GM20000 (cell line): ENCODE data around the gene TXNRD3.

Experiments
- DNase-seq: peaks from one replicate; pipeline ENCODE4 v3.0.0; 2012; ENCODE audit warnings: low spot score
- TF ChIP-seq, protein P1 (sequence below): IDR thresholded peaks from 2 replicates; pipeline ENCODE4 v1.5.1; 2012; ENCODE audit warnings: mild to moderate bottlenecking, control low read depth; ENCODE audit errors: extremely low read depth, missing control alignments

The TXNRD3 gene

DNA sequence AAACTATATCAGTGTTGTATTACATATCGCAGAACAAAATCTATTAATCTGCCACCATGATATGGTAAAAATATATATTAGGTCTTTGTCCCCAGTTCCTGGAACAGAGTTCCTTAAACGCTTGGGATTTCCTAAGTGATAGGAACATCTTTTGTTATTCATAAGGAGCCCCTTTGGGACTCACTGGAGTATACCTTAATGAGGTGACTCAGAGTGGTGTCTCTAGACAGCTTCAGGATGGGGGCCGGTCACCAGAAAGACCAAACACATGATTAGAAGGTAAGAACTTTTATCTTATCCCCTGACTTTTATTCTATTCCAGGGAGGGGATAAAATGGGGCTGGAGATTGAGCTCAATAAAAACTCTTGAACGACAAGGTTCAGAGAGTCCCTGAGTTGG is 36.8 kb upstream of the TXNRD3 start:
- DNase-seq = no peak
- TF ChIP-seq, protein P1, sequence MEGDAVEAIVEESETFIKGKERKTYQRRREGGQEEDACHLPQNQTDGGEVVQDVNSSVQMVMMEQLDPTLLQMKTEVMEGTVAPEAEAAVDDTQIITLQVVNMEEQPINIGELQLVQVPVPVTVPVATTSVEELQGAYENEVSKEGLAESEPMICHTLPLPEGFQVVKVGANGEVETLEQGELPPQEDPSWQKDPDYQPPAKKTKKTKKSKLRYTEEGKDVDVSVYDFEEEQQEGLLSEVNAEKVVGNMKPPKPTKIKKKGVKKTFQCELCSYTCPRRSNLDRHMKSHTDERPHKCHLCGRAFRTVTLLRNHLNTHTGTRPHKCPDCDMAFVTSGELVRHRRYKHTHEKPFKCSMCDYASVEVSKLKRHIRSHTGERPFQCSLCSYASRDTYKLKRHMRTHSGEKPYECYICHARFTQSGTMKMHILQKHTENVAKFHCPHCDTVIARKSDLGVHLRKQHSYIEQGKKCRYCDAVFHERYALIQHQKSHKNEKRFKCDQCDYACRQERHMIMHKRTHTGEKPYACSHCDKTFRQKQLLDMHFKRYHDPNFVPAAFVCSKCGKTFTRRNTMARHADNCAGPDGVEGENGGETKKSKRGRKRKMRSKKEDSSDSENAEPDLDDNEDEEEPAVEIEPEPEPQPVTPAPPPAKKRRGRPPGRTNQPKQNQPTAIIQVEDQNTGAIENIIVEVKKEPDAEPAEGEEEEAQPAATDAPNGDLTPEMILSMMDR = no peak

DNA sequence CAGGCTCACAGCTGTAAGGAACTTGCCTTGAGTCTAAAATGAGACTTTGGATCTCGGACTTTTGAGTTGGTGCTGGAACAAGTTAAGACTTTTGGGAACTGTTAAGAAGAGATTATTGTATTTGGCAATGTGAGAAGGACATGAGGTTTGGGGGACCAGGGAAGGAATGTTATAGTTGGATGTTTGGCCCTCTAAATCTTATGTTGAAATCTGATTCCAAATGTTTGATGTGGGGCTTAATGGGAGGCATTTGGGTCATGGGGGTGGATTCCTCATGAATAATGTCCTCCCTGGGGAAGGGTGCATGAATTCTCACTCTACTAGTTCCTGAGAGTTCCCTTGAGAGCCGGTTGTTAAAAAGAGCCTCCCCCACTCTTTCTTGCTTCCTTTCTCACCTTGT is 30.6 kb upstream of the TXNRD3 start:
- no peak for DNase-seq
- TF ChIP-seq, protein P1 = no peak

DNA sequence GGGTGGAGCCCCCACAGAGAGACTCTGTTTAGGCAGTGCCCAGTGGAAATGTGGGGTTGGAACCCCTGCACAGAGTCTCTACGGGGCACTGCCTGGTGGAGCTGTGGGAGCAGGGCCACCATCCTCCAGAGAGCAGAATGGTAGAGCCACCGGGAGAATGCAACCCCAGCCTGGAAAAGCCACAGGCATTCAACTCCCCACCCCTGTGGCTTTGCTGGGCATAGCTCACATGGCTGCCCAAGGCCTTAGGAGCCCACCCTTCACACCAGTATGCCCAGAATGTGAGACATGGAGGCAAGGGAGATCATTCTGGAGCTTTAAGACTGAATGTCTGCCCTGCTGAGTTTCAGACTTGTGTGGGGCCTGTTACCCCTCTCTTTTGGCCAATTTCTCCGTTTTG is 30.1 kb upstream of the TXNRD3 start:
- TF ChIP-seq, protein P1 = no peak
- no peak for DNase-seq

DNA sequence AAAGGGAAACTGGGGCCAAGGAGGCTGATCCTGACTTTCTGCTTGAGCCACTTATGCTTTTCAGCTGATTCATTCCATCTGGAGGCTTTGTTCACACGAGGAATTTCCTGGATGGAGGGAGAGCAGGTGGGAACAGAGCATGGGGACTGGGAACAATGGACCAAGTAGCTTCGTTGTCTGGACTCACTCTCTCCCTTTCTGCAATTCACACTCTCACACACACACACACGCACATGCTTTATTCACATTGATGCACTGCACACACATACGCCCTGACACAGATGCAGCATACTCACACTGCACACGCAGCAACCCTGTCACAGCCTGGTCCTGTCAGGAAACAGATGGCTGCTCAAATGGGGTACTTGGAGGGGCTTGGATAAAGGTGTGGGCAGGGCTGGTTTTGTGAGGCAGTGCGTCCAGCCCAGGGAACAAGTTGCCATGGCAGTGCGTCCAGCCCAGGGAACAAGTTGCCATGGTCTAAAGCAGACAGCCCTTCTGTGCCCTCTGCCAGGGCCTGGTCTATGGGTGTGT is 29.4 kb upstream of the TXNRD3 start:
- TF ChIP-seq, protein P1 = no peak
- DNase-seq = no peak

- DNase-seq = no peak
- TF ChIP-seq, protein P1 = no peak
Measured at GRCh38 chr3:126683069-126683468, 28.1 kb upstream of the TXNRD3 start.

DNA sequence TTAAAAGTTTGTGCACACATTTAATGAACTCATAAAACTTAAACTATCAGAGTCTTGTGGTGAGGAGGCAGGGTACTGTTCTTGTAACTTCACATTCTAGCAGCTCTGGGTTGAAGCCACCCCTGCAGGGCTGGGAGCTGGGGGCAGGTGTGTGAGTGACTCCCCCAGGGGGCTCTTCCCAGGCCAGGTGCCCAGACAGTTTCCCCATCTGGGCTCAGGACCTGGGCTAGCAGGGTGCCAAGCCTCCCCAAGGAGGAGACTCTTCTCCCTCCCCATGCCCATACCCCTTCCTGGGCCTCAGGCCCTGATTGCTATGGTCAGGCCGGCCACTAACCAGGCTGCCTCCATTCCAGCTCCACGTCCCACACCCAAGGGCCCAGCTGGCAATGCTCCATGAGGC is 27.1 kb upstream of the TXNRD3 start:
- TF ChIP-seq, protein P1 = no peak
- DNase-seq = no peak

GRCh38 chr3:126680667-126681055 is 25.7 kb upstream of the TXNRD3 start:
- TF ChIP-seq, protein P1 = no peak
- no peak for DNase-seq
